Left ventricle myocardium superior (tissue), 1 donor: ENCODE results near the gene KCNMB2. TPM values are rescaled to one million over a fixed set of nuclear protein-coding genes. Genes with fewer than 3 reads are reported as not detected.

Source experiments
- ATAC-seq: fragments of 200-7000 bp; cut with Tn5 transposase; one replicate; pipeline ENCODE4 v1.9.1; 2020; ENCODE audit warnings: mild to moderate bottlenecking, moderate library complexity
- DNase-seq: peaks from one replicate; pipeline ENCODE4 v3.0.0-alpha.2; 2020
- intact Hi-C: fragments of 100-400 bp; cut with micrococcal nuclease; formaldehyde crosslinking; loops from one replicate; pipeline ENCODE4 v1.11.0; 2022
- total RNA-seq: library from RNA; stranded (reverse); fragmentation: NEBNext Ultra II Directional; extraction: Animal tissue kit (Norgen Biotek cat#: 25700); gene quantifications from one replicate; pipeline ENCODE4 v1.2.1, GENCODE V29; 2021
- donor health status: DM: no; HTN: yes; CAD: no; lungs with severe emphysema.

KCNMB2 gene
- total RNA-seq, 1 donor from 2014 or later: 2.7 TPM

DNA sequence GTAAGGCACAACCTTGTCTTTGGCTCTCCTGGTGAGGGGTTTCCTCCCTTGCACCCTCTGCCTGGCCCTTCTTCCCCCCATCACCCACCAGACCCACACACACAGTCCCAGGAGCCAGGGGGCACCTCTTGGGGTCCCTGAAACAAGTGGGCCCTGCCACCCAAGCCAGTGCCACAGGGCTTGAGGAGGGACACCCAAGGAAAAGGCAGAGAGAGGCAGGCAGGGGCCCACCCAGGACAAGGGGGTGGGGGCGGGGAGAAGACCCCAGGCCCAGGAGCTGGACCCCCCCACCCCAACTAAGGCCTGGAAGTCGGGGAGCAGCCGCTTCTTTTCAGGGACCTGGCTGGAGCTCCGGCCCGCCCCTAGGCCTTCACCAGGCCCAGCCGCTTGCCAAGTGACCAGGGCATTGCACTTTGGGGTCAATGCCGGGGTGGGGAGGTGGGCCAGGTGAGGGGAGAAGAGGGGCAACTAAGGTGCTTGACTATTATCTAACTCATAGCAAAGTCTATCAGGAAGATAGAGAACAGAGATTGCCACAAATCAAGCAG is 88.9 kb downstream of the KCNMB2 start:
- no peak for DNase-seq
- ATAC-seq: no peak
- intact Hi-C loops: no loop called here

DNA sequence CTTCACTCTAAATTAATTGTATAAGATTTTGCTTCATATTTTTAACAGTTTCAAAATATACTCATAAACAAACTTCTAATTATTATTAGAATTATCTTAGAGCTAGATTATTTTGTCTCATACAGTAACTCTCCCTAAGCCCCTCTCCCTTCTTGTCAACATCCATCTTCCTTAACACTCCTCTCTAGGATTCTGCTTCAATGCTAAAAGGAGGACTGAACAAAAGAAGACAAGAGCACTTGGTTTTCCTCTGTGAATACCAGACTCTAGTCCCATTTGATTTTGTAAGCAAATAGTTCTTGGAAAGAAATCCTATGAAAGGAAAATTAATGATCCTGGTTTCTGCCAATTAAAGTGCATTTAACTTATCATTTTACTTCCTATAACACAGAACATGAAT is 91.8 kb downstream of the KCNMB2 start:
- ATAC-seq (no peak), DNase-seq (no peak)
- intact Hi-C loops: no loop called here

DNA sequence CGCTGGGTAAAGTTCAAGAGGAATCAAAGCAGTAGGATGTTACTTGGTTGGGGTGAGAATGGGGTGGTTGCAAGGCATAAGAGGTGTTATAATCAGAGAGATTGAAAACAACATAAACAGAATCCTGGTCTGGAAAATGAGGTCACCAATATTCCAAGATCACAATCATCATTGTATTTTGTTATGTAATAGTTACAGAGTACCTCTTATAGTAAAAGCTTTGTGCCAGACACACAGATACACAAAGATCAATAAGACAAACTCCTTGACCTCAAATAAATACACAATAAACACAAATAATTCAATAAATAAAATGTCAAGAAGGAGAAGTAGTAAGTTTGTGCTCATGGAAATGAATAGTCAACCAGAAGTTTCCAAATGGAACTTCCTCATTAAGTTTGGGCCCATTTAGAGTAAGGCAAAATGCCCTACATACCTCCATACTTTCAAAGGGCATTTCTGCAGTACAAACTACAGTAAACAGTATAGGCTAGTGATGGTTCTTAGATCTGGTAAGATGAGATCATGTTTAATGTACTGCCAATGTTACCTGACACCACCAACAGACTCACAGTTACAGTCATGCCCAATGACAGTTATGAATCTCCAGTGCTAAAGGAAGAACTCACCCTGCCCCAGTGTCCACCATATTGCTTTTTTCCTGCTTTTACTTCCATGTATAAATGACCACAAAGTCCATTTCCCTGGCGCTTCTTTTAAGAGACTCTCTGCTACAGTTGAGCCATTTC is 93.4 kb downstream of the KCNMB2 start:
- DNase-seq: no peak
- intact Hi-C loops: no loop called here
- no peak for ATAC-seq

DNA sequence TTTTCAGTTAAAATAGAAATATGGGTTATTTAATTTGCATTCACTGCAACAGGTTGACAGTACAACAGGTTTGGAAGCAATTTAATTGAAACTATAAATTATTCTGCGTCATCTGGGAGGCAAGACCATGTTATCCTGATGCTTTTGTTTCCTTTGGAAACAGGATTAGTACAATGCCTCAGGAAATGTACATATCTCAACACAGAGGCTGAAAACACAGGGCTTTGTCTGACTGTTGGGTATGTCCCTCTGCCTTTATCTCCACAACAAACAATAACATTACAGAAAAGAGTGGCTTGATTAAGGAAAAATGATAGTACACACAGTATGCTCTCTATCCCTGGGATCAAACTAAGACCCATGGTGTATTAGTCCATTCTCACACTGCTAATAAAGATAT is 95.7 kb downstream of the KCNMB2 start:
- intact Hi-C loops: no loop called here
- no peak for DNase-seq
- no peak for ATAC-seq

DNA sequence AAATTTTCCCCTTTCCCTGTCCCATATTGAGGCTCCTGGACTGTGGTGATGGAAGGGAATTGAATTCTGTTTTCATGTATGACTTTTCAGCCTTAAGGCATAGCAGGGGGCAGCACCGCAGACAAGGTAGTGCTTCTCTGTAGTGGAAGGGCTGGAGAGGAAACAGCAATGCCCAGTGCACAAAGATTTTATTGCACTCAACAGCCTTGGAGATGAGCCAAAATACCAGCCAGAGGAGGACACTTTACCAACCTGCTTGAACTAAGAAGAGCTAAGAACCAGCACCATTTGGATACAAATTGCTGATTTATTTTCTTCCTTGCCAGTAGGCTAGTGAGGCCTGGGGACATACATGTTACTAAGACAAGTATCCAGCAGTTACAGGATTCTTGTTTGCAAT is 98.7 kb downstream of the KCNMB2 start:
- ATAC-seq (no peak), DNase-seq (no peak)
- intact Hi-C loops: no loop called here

DNA sequence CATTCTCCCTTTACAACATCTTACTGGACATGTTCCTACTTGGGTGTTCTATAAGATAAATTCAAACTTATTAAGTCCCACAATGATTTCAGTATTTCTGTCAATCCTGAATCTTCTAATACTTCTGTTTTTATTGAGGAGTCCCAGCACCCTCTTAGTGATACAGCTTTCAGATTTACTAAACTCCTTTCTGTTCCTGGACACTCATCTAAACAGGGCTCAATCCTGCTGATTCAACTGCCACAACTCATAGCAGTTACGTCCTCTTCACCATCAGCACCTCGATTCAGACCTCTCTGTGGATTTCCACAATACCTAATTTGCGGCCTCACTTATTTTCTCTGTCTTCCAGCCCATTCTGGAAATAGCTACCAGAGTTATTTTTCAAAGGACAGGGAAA is 101.6 kb downstream of the KCNMB2 start:
- intact Hi-C loops: no loop called here
- no peak for ATAC-seq
- no peak for DNase-seq

DNA sequence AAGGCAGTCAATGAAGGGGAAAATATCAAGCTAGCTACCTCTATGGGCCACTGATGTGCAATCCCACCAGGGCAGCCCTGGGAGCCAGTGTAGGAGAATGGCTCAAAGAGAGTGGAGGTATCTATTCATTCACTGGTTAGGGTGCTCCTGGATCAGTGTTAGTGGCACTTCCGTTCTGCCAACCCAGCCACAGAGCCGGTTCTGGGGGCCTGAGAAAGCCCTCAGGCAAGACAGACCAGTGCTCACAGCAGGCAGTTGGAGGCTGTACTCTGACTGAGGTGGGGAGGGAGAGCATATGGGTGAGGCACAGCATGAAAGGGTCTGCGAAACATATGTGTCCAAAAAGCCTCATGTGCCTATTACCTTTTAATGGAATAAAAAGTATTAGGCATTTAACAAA is 109.3 kb downstream of the KCNMB2 start:
- intact Hi-C loops: no loop called here
- no peak for ATAC-seq
- no peak for DNase-seq

DNA sequence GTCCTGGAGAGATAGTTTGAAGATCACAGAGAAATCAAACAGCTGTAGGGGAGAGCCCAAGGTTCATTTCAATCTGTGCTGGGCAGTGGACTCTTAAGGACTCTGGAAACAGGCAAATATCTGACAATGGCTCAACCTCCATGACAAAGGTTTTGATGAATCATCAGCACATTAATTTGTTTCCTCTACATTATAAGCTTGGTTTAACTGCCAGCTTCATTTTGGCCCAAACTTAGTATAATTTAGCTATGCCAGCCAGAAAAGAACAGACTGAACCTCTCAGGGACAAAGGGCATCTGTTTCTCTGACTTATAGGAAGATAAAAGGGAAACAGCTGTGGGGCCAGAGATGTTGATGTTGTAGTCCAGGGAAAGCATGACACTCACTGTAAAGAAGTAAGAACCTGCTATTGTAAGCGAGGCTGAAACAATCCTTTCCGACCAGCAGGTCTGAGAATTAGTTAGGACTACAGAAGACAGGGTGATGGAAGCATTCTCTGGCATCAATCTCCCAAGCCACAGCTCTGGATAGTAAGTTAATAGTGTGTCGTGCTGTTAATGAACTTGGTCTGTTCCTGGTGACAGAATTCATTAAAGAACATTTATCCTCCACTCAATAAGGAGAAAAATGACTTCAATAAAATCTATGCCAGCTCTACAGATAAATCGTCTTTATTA is 110.1 kb downstream of the KCNMB2 start:
- intact Hi-C loops: no loop called here
- no peak for ATAC-seq
- DNase-seq: no peak

DNA sequence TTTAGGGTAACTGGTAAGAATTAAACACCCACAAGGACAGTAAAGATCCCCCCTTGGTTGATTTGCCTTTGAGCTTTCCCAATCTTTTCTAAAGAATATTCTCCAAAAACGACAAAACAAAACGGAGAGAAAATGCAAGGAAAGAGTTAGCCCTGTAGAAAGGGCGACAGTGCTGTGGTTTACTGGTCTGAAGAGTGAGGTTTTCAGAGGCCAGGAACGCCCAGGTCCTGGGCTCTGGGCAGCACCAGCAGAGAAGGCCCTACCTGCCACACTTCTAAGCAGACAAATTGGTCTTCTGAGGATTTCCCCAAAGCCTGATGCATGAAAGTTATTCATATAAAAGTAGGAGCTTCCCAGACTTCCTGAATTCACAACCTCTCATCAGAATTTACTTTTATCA is 119.3 kb downstream of the KCNMB2 start:
- ATAC-seq: no peak
- intact Hi-C loops: no loop called here
- no peak for DNase-seq

DNA sequence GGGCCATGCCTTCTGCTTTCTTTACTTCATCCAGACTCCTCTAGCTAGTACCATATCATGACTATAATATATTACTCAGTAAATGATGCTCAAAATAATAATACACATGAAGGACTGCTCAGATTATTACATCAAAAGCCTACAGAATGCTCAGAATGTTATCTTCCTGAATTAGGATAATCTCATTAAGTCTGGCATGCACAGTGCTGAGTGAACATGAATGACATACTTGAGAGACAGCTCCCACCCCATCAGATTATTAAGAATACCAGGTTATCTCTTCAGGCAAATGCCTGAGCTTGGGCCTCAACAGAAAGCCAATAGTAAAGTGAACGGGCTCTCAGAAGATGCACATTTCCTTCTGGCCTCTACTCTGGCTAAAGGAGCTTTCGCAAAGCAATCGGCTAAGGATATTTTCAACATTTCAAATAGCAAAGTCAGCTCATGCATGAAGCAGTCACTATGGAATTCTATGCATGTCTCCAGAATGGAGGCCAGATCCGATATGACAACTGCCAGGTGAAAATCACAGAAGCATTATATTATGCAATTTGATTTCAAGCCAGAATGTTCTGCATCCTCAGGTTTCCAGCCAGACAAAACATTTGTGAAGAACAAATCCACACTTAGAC is 122.6 kb downstream of the KCNMB2 start:
- intact Hi-C loops: no loop called here
- DNase-seq (no peak), ATAC-seq (no peak)

DNA sequence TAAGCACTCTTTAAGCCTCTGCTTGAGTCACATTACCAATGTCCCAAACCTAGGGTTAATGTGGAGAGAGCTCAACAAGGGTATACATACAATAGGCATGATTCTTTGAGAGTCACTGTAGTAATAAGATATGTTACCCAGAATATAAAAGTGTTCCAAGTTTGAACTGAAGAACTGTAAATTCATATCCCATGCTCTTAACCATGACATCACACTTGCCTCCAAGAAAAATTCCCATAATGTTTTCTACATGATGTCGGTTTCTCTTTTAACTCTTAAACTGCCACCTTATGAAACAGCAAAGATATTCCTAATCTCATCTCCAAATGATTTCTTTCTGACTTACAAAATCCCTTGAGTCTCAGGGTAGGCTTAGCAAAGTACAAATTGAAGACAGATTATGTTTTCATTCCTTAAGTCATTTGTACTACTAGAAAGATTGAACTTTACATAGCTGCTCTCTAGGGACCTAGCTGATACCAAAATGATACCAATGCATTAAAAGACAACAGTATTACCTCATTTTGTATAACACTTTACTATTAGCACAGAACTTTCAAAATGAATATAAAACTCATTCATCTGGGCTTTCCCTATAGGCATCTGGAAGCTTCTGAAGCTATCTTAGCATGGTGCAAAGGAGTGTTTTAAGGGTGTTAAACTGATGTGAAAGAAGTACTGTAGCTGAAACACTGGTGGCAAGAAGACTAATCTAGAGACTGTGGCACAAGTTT is 127.1 kb downstream of the KCNMB2 start:
- intact Hi-C loops: no loop called here
- no peak for ATAC-seq
- no peak for DNase-seq

DNA sequence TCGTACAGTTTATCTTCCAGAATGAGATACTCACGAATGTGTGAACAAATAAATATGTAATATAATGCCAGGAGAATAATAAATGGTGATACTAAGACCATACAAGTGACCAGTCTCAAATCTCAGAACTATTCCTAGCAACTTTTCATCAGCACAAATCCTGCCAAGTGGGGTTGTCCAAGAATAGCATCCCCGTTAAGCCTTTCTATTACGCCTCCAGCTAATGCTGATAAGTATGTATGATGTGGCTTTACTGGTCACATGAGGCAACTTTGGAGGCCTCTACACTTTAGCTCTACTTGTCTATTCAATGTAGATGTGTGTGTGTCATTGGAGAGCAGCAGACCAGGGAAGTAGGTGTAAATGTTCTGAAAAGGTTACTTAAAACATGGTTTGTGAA is 129.5 kb downstream of the KCNMB2 start:
- intact Hi-C loops: no loop called here
- DNase-seq: no peak
- ATAC-seq: peak; percentile 93

DNA sequence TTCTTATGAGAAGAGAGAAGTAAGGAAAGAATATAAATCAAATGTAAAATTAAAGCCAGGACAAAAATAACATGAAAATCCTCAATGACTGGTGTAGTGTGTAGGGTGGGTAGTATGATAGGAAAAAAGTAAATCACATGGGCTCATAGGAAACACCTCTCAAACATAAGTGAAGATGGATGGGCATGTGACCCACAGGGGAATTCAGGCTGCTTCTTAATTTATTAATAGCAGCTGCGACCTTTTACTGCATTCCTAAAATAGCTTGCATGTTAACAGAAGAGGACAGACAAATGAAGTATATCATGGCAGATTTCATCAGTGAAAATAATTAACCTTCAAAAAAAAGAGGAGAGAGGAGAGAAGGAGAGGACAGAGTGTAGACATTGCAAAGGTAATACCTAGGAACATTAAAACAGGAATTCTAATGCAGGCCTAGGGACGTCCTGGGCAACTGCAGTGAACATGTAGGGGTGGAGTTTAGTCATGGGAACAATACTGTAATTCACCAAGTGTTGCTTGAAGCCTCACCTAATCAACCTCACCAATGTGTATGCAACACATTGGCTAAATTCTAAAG is 132.9 kb downstream of the KCNMB2 start:
- no peak for DNase-seq
- intact Hi-C loops: no loop called here
- peak; percentile 40 for ATAC-seq

DNA sequence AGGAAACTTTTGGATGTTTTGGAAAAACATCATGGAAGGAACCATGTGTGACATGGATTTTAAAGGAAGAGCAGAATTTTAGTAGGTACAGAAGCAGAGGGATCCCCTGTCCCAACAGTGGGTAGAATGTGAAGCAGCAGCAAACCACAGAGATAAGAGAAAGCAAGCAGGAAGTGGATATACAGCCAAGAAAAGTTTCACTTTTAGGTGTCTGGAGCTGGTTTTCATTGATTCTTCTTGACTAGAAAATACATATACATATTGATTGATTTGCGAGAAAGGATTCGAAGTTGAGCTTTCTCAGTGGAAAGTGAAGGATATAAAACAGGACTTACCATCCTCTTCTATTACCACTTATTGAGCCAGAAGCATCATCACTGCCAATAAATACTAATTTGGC is 133.5 kb downstream of the KCNMB2 start:
- DNase-seq: no peak
- intact Hi-C loops: no loop called here
- no peak for ATAC-seq

DNA sequence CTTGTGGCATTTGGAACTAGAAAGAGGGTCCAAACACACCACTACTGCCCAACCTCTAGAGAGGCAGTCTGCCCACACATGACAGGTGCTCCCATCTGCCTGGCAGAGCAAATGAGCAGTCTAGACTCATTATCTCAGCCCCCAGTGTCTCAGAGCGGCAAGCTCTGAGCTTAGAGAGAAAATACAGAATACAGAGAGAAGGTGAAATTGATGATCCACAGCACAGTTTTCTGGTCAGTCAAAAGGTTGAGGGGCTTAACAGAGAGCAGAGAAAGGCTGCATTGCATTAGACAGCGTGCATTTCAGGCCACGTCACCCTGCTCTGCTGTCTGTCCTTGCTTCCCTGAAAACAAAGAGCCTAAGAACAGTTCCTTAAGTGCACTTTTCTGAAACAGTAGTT is 135.1 kb downstream of the KCNMB2 start:
- ATAC-seq (no peak), DNase-seq (no peak)
- intact Hi-C loops: no loop called here

DNA sequence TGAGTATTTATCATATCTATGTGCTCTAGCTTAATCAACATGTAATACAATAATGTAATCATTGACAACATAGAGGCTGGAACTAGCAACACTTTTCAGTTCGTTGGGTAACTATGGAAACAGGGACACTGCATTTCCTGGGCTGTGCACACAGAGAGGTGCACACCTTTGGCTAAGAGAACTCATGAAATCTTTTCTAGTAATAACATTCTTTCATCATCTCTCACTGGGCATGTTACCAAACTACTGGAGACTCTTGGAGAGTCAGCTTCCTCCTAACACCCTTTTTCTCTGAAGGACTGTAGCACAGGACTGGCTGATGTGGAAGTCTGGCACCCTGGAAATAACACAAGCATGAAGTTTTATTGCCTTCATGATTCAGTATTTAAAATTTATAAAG is 135.6 kb downstream of the KCNMB2 start:
- no peak for DNase-seq
- intact Hi-C loops: no loop called here

DNA sequence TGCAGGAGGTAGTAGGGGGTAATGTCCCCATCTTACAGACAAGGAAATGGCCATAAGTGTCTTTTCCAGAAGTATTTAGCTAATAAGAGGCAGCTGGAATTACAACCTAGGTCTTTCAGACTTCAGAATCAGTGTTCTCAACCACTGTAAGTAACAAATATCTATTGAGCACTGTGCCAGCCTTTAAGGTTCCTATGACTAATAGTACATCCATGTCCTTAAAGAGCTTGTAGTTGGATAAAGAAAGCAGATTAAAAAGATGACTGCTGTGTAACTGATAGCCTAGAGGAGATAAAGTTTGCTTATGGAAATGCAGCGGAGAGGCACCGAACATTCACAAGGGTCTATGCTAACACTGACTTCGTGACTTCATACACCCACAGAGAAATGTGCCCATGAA is 136.0 kb downstream of the KCNMB2 start:
- DNase-seq (no peak), ATAC-seq (no peak)
- intact Hi-C loops: no loop called here

More for the DNA sequence above, 135.6 kb downstream of the KCNMB2 start:
- peak; percentile 43 for ATAC-seq

DNA sequence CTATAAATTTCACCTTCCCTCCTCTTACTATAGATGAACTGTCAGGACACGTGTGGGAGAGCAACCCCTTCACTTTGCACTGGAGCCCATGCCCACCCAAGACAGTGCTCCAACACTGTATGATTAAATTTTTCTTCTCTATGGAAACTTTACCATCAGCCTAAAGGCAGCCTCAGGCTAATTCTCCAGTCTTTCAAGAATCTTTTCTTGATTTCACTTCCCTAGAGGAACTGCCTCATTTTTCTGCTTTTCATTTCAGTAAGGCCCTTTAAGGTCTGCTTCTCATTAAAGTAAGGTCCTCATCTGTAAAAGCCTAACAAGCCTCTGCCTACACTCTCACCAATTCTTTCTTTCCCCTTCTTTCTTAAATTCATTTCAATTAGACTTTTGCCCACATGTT is 137.3 kb downstream of the KCNMB2 start:
- ATAC-seq: no peak
- intact Hi-C loops: no loop called here
- no peak for DNase-seq

DNA sequence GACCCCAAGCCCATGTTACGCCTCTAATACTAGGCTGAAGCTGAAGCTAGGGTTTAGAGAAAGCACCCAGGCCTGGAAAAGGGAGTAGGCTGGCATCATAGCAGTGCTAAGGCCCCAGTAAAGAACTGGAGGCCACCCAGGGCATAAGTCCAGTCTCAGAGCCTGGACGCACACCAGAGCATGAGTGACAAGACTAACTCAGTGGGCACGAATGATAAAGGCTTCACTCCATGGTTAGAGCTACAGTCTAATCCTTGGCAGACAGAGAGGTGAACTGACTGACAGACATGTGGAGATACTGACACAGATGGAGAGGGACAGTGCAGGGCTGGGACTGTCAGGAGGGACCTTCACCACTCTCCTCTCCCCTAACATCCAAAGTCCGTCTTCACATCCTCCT is 139.8 kb downstream of the KCNMB2 start:
- intact Hi-C loops: no loop called here
- DNase-seq (peak; percentile 56), ATAC-seq (peak; percentile 91)
